Measurements from ENCODE around the gene EXOC4.

The EXOC4 gene

DNA sequence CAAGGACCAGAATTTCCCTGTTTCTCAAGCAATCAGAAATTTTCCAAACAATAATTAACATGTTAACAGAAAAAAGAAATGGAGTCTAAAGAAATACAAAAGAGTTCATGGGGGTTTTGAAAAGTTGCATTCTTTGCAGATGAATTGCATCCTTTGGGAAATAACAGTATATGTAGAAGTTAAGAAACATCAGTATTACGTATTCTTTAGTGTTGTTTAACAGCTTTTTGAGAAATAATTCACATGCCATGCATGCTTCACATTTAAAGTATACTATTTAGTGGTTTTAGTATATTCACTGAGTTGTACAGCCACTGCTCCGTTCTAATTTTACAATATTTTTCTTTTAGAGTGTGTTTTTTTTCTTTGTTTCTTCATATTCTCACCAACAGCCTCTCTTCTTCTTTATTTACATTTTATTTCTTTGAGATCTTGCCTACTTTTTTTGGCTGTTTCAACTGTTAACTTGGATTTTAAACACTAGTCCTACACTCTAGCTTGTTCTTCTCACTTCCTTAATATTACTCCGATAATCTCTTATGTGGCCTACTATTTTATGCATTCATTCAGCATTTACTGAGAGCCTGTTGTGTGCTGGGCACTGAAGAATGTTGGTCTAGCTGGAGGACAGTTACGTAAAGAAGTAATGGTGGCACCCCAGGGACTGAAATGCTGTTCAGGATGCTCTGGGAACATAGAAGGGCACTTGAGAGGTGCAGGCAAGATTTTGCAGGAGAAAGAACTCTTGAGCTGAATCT lies 330.1 kb downstream of the EXOC4 start:
- DNase-seq, result no peak

DNA sequence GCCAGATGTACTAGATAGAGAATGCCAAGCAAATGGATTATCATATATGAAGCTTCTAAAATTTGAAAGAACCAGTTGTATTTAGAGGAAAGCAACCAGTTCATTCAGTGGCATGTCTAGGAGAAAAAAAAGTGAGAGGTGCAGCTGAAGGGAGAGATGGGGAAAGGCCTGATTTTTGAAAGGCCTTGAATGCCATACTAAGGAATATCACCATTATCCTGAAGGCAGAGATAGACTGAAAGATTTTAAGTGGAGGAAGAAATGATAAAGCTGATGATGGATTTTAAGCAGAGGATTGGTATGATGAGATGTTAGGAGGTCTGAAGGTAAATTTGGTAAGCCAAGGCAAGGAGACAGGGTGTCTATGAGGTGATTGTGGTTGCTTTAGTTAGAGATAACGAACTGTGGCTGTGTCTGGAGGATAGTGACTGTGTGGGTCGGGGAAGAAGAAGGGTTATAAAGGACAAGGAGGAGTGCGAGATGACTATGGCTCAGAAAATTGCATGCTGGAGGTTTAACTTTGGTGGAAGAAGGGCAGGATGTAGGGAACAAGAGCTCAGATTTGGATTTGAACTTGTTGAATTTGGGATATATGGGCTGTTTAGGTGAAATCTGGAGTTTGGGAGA lies 330.8 kb downstream of the EXOC4 start:
- DNase-seq, result no peak

DNA sequence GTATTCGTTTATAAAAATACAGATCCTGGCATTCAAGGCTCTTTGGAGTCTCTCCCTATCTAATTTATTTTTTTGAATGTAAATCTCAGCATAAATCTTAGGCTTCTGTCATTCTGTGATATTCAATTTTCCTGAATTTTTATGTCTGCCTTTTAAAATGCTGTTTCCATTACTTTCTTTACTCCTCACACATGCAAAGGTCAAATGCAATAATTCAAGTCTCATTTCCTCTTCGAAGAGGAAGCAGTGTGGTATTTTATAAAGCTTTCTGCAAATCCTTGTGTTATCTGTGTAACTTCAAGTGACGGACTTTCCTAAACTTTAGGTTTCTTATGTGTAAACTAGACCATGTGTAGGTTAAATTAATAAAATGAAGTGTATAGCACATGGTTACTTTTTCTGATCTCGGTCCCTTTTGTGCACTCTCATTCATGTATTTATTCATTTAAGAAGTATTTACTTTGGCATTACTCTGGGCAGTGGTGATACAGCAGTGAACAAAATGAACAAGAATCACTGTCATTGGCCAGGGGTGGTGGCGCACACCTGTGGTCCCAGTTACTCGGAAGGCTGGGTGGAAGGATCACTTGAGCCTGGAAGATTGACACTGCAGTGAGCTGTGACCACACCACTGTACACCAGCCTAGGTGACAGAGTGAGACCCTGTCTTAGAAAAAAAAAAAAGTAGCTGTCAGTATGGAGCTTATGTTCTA lies 332.2 kb downstream of the EXOC4 start:
- DNase-seq, result no peak

DNA sequence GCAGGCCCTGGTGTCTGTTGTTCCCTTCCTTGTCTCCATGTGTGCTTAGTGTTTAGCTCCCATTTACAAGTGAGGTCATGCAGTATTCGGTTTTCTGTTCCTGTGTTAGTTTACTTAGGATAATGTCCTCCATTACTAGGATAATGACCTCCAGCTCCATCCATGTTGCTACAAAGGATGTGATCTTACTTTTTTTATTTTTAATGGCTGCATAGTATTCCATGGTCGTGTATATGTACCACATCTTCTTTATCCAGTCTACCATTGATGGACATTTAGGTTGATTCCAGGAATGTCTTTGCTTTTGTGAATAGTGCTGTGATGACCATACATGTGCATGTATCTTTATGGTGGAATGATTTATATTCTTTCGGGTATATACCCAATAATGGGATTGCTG lies 333.4 kb downstream of the EXOC4 start:
- no peak for DNase-seq

DNA sequence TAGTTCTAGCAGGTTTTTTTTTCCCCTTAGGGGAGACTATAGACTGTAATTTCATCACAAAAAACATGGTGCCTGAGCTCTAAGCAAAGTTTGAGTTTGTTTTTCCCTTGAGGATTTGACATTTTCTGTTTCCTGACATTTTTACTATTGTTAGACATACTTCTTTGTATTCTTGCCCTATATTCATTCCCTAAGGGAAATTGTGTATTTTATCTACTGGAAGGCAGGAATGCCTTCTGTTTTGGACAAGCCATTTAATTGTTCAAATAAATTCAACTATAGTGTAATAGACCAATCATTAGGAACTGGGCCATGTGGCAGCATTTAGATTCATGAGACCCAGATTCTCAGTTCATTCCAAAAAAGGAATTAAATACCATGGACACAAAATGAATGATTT lies 335.0 kb downstream of the EXOC4 start:
- no peak for DNase-seq

DNA sequence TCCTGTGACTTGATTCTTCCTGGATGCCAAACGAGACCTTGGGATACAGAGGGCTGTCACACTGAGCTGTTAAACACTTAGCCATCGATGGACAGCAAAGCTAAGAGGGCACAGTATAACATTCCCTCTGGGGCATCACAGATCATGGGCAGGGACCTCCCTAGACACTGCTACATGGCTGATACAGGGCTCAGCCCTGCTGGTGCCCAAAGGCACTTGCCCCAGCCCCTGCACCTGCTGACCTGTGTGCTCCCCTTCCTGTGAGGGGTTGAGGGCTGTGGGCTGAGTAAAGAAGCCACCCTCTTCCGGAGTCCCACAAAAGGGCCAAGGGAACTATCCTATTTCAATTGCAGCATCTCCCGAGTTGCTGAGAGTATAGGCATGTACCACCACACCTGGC lies 337.9 kb downstream of the EXOC4 start:
- no peak for DNase-seq

DNA sequence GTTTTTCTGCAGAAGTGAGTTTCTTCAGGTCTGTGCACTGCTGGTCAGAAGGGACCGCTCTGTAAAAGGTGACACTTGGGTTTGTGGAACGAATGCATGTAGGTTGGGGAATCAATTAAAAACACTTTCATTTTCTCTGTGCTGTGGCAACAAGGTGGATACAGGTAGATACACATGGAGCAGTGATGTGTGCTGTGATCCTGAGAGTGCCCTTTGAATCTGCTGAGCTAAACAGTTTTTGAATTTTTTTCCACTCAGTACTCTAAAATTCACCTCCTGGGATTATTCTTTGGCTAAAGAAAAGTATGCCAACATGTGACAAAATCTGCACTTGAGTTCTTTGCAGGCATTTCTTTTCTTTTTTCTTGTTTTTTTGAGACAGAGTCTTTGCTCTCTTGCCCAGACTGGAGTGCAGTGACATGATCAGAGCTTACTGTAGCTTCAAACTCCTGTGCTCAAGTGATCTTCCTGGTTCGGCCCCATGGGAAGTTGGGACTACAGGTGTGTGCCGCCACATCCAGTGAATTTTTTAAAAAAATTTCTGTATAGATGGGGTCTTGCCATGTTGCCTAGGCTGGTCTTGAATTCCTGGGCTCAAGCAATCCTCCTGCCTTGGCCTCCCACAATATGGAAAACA lies 338.9 kb downstream of the EXOC4 start:
- no peak for DNase-seq

DNA sequence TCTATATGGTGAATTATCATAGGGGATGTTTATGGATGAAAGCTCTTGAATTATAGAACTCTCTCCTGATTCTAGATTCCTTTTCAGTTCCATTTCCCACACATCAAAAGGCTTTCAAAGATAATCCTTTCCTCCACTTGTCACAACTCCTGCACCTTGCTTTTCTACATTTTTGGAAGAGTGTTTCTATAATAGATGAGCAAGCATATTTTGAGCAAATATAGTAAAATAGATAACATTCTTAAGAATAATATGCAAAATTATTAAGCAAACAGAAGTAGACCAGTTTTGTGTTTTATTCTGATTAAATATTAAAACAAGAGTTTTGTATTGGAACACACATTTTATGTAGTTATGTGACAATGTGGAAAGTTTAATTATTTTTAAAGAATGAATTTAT lies 340.7 kb downstream of the EXOC4 start:
- DNase-seq, result no peak

DNA sequence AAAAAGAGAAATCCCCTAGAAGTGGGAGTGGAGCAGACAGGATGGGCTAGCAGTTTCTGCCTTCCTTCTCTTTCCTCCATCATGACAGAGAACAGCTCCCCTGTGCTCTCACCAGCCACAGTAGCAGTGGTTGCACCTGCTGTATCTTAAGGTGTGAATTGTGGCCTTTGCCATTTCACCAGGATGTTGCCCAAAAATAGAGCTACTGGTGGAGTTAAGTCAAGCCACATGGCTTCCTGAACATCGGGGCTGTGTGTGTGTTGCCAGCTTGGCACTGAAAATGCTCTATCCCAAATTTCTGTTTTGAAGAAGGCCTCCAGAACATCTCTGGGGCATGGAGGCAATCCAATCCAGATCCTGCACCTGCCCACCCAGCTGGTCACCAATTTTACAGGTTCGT lies 348.7 kb downstream of the EXOC4 start:
- no peak for DNase-seq

DNA sequence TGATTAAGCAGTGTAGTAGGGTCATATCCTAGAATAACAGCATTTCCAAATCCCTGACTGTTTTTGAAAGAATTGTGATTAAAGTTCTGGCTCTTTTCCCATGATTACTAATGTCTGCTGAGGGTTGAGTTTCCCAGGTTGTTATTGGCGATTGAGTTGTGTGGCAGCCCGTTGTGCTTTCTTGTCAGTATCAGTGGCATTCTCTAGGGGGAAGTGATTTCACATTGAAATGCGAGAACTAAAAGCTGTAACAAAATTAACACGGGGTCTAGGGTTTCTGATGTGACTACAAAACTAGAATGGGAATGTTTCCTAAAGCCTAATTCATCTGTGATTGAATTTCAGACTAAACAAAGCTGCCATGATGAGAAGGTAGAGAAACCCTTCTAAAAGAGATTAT lies 349.4 kb downstream of the EXOC4 start:
- no peak for DNase-seq

DNA sequence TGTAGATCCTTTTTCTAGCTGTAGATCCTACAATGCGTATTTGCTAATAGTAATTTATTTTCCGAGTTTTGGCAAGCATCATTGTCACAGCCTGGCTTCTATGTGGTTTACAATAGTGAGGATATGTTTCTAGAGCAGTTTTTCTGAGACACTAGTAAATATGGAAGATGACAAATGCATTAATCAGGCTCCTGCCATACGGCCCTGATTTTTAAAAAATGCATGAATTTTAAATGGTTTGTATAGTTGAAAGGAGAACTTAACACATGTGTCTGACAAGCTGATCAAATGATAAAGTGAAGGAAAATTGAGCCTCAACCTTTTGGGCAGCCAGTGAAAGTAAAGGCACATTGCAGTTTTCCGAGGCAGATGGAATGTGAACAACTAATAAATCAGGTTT lies 354.1 kb downstream of the EXOC4 start:
- no peak for DNase-seq

DNA sequence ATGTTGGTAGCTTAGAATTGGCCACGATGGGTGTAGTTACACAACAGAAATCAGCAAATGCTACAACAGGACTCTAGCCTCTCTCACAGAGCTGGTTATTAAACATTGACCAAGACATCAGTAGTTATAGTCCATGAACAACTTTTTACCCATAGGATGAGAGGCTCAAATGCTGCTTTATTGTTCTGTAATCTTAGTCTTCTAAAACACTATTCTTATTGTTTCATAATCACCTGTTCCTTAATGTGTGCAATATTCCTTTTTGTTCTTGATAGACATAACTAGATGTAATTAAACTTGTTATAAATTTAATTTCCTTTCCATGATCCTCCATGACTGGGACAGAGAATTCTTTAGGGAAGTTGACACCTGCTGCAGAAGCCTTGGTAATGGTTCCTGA lies 356.9 kb downstream of the EXOC4 start:
- no peak for DNase-seq

DNA sequence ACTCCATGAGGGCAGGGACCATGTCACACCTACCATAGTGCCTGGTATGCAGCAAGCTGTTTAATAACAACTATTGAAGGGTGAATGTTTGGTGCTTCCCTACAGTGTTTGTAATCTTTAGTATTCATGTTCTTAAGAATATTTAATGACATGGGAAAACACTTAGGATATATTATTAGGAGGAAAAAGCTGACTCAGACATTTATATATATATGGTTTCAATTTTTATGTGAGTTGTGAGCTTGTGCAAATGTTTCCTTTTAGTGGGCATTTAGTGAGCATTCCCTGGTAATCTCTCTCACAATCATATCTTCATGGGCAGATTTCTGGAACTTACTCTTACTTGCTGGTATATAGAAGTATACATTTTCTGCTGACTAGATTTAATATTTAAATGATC lies 359.1 kb downstream of the EXOC4 start:
- DNase-seq, result no peak

DNA sequence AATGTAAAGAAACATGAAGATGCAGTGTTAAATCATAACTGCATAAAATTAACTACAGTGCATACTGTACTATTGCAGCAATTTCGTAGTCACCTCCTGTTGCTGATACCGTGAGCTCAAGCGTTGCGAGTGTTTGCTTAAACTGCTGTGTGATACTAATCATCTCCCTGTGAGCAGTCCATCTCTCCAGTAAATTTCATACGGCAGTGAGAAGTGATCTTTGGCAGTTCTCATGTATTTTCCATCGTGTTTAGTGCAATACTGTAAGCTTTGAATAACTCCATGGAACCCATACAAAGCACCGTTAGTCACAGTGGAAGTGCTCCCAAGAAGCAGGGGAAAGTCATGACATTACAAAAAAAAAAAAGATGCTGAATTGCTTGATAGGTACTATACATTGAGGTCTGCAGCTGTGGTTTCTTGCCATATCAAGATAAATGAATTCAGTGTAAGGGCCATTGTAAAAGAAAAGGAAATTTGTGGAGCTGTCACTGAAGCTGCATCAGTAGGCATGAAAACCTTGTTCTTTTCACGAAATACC lies 360.4 kb downstream of the EXOC4 start:
- DNase-seq, result no peak

DNA sequence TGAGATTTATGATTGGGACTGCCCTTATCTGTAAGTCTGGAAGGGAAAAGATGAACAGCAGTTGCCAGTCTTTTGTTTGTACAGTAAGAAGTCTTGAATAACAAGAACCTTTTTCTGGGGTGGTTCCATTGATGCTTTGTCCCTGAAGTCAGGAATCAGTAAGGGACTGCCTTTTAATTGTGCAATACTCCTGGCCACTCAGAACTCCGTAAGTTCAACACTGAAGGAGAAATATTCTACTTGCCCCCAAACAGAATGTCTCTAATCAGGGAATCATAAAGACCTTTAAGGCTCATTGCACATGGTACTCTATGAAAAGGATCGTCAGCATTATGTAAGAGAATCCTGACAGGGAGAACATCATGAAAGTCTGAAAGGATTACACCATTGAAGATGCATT lies 361.4 kb downstream of the EXOC4 start:
- no peak for DNase-seq

DNA sequence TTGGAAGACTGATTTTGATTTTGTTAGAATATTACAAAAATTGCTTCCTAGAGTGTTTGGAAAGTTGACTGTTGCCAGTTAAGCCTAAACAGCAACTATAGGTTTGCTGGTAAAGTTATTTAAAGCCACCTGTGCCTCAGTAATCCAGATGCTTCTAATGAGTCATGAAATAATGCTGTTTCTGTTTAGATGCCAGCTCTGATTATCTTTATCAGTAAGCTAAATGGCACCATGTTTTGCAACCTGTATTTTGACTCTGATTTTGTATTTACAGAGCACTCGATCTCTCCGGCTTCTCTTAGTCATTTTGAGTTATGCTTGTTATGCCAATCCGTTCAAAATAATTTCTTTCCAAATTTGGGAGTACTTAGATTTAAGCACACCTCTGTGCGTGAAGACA lies 366.1 kb downstream of the EXOC4 start:
- DNase-seq, result no peak

DNA sequence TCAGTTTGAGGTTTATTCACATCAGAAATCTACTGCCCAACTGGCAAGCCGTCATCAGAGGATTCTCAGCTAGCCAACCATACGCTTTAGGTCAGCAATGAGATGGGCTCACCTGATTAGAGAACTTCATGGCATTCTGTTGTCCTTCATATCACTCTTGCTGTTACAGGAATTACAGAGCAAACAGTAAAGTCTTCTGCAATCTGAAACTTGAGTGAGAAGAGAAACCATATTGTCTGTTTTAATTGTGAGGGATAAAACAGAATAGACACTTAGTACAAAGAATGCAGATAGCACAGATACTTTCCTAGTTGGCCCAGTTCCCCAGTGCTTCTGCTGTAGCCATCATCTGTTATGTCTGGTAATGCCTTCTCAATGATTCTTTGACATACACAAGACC lies 366.6 kb downstream of the EXOC4 start:
- DNase-seq, result no peak

DNA sequence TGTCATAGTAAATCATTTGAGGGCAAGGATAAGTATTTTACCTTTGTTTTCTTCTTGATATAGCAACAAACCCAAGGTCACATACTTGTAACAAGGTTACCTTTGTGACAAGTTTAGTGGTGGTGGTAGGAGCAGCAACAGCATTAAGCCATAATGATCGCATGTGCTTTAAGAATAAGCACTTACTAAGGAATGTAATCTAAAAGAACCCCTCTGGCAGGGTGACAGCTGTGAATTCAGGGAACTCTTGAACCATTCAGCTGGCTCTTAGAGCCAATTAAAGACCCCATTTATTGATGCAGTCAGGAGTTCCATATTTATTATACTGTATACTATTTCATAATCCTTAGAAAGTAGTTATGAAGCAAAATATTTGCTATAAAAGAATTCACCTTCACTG lies 370.8 kb downstream of the EXOC4 start:
- no peak for DNase-seq

DNA sequence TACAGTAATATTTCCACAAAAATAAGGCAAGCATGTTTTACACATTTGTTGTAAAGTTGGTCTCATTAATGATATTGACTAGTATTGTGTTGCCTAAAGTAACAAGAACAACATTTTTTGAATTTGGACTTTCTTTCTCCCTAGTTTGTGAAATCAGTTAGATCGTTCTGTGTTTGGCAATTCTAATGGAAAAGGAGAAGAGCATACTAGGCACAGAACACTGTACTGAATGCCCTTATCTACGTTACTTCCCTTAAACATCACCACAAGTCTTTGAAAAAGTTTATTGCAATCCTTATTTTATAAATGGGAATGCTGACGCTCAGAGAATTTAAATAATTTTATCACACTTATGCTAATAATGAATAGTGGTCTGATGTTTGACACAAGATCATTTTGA lies 372.2 kb downstream of the EXOC4 start:
- no peak for DNase-seq

DNA sequence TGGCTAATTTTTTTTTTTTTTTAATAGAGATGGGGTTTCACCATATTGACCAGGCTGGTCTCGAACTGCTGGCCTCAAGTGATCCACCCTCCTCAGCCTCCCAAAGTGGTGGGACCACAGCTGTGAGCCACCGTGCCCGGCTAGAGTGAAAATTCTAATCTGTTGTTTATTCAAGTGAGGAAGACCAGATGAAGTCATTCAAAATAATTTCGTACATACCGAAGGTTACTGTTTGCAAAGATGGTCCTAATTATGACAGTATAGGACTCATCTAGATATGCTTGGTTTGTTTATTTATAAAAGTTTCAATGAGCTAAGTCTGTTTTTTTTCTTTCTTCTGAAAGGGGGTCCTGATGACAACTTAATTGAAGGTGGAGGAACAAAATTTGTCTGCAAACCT lies 376.8 kb downstream of the EXOC4 start:
- DNase-seq, result no peak

DNA sequence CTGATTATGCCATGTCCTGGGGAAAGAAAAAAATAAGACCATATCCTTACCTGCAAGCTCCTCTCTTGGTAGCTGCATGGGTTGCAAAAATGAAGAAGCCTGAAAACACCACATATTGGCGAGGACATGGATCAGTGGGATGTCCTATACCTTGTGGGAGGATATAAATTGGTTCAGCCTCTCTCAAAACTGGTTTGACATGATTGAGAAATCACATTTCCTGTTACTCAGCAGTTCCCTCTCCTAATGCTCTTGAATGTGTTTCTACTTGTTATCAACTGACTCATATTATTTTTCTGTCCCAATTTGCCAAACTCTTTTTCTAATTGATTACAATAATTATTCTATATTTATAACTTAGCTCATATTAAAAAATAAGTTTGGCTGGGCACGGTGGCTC lies 380.2 kb downstream of the EXOC4 start:
- peak; percentile 73 for DNase-seq

DNA sequence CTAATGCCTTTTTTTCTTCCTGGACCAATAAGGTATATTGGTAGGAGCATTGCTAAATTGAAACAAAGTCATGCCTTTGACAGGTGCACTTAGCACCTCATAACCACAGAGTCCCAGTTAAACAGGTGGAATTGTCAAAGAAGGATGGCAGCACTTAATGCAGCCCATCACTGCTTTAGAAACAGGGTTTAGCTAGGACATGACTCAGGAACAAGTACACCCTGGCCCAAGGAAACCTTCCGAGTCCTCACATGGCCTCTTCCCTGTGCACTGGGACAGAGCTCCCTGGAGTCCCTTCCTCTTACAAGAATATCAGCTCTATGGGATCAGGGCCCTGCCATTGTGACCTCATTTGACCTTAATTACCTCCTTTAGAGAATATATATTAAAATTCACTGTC lies 382.7 kb downstream of the EXOC4 start:
- DNase-seq, result no peak

DNA sequence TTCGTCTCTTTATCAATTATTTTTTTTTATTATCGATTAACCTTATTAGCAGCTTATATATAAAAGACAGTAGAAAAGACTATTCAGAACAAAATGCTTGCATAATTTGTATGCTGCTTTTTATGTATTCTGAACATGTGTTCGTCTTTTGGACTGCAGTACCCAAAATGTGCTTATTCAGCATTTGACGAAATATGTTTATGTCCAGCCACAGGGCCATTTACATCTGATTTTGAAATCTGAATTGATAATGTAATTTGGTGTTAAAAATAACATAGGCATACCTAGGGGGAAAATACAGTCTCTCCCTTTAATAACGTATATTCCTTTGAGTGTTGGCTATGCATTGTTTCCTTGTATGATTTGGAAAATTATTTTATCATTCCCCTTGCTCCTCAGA lies 386.0 kb downstream of the EXOC4 start:
- no peak for DNase-seq

DNA sequence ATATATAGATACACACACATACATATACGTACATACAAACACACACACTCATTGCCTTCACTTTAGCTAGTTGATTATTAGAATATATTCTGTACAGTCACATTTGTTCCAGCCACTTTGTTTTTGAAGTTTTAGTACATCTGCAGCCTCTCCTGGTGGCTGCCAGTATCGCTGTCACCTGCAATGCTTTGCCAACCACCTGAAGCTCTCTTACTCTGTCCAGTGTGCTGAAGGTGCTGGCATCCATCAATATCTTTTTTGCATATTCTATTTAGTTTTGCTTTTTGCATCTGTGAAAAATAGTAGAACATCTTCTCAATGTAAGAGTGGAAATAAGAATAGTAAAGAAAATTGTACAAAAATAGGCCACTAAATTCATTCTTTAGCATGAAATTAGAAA lies 388.6 kb downstream of the EXOC4 start:
- no peak for DNase-seq
